NT2/D1 (cell line): ENCODE measurements around the gene CASR.

Experiments used
- SUZ12 ChIP-seq: IDR thresholded peaks from 2 replicates; pipeline ENCODE4 v1.6.1; 2011; ENCODE audit not compliant: insufficient read length, insufficient read depth; ENCODE audit errors: extremely low read depth
- YY1 ChIP-seq: IDR thresholded peaks from 2 replicates; pipeline ENCODE4 v1.6.1; 2011; ENCODE audit not compliant: insufficient read length, insufficient read depth

DNA sequence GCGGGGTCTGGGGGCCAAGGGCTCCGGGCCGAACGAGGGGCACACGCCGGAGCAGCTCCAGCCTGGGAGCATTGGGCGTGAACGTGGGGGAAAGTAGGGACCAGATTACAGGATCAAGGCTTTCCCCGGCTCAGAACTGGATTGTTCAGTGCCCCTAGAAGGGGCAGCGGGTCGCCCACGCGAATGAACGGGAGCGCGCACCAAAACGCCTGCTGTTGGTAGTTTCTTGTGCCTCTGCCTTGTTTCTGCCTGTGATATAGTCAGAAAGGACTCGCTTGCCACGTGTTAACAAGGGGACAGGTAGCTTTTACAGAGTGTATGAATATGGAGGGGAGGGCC lies 1.1 kb downstream of the CASR start:
- no peak for TF ChIP-seq YY1
- TF ChIP-seq SUZ12, result no peak
